ENCODE data around the gene COG5.

Gene COG5

GRCh38 chr7:107318523-107319160 lies 245.1 kb downstream of the COG5 start:
- no peaks in the 10 kb centered on the region for H3F3A ChIP-seq (ENCODE audit: insufficient read depth, low read length)
- no peaks in the 10 kb centered on the region for H3K9me3 ChIP-seq (ENCODE audit: low read length)
- H3K4me2 ChIP-seq (ENCODE audit: low read length): no peak overlapping the region
- H3K4me1 ChIP-seq (ENCODE audit: insufficient read depth, low read length, severe bottlenecking): no peaks in the 10 kb centered on the region
- no peaks in the 10 kb centered on the region for H3K79me2 ChIP-seq (ENCODE audit: insufficient read depth, low read length)
- no peaks in the 10 kb centered on the region for H3K9me2 ChIP-seq (ENCODE audit: low read depth, low read length)
- TF ChIP-seq EZH2 (IDR thresholded peaks at IDR 0.05; ENCODE audit: borderline replicate concordance, low read length) (no peak), CTCF (IDR thresholded peaks at IDR 0.05; ENCODE audit: low read length) (no peak)
- peaks cover 17% of the 10 kb centered on the region for H3K36me3 ChIP-seq (ENCODE audit: insufficient read depth, low read length)
- no peak overlapping the region for H3K4me3 ChIP-seq (ENCODE audit: low read depth, low read length, poor library complexity, severe bottlenecking)
- H3K27me3 ChIP-seq (ENCODE audit: insufficient read depth, low read length): no peaks in the 10 kb centered on the region
- no peak overlapping the region for H2AFZ ChIP-seq (ENCODE audit: low read length)
- no peak overlapping the region for H3K27ac ChIP-seq (ENCODE audit: low read depth, low read length, poor library complexity, severe bottlenecking)
- no peaks in the 10 kb centered on the region for H4K20me1 ChIP-seq (ENCODE audit: insufficient read depth, low read length)
- H3K9ac ChIP-seq (ENCODE audit: low read length): no peak overlapping the region

- H3K9me2 ChIP-seq (ENCODE audit: low read depth, low read length): no peaks in the 10 kb centered on the region
These were observed 248.0 kb downstream of the COG5 start for GRCh38 chr7:107315716-107316220.

GRCh38 chr7:107313355-107313754 lies 250.4 kb downstream of the COG5 start:
- no peaks in the 10 kb centered on the region for H3K36me3 ChIP-seq (ENCODE audit: insufficient read depth, low read length)
- no peaks in the 10 kb centered on the region for H3K27me3 ChIP-seq (ENCODE audit: insufficient read depth, low read length)
- H3K27ac ChIP-seq (ENCODE audit: low read depth, low read length, poor library complexity, severe bottlenecking): no peak overlapping the region
- H3F3A ChIP-seq (ENCODE audit: insufficient read depth, low read length): no peaks in the 10 kb centered on the region
- H3K9ac ChIP-seq (ENCODE audit: low read length): no peak overlapping the region
- H3K4me2 ChIP-seq (ENCODE audit: low read length): no peak overlapping the region
- TF ChIP-seq CTCF (IDR thresholded peaks at IDR 0.05; ENCODE audit: low read length): no peak
- TF ChIP-seq EZH2 (IDR thresholded peaks at IDR 0.05; ENCODE audit: borderline replicate concordance, low read length): no peak
- H3K4me3 ChIP-seq (ENCODE audit: low read depth, low read length, poor library complexity, severe bottlenecking): no peak overlapping the region
- H3K9me3 ChIP-seq (ENCODE audit: low read length): no peaks in the 10 kb centered on the region
- no peaks in the 10 kb centered on the region for H3K4me1 ChIP-seq (ENCODE audit: insufficient read depth, low read length, severe bottlenecking)
- no peaks in the 10 kb centered on the region for H3K9me2 ChIP-seq (ENCODE audit: low read depth, low read length)
- H3K79me2 ChIP-seq (ENCODE audit: insufficient read depth, low read length): no peaks in the 10 kb centered on the region
- H4K20me1 ChIP-seq (ENCODE audit: insufficient read depth, low read length): no peaks in the 10 kb centered on the region
- H2AFZ ChIP-seq (ENCODE audit: low read length): no peak overlapping the region

More at GRCh38 chr7:107315716-107316220, 248.0 kb downstream of the COG5 start:
- Histone ChIP-seq H3K36me3 (ENCODE audit: insufficient read depth, low read length) (no peaks in the 10 kb centered on the region), H2AFZ (ENCODE audit: low read length) (no peak overlapping the region), H3K27me3 (ENCODE audit: insufficient read depth, low read length) (no peaks in the 10 kb centered on the region), H4K20me1 (ENCODE audit: insufficient read depth, low read length) (no peaks in the 10 kb centered on the region), H3K4me3 (ENCODE audit: low read depth, low read length, poor library complexity, severe bottlenecking) (no peak overlapping the region), H3K4me1 (ENCODE audit: insufficient read depth, low read length, severe bottlenecking) (no peaks in the 10 kb centered on the region), H3K27ac (ENCODE audit: low read depth, low read length, poor library complexity, severe bottlenecking) (no peak overlapping the region), H3K4me2 (ENCODE audit: low read length) (no peak overlapping the region), H3F3A (ENCODE audit: insufficient read depth, low read length) (no peaks in the 10 kb centered on the region), H3K9me3 (ENCODE audit: low read length) (no peaks in the 10 kb centered on the region), H3K79me2 (ENCODE audit: insufficient read depth, low read length) (no peaks in the 10 kb centered on the region), H3K9ac (ENCODE audit: low read length) (no peak overlapping the region)
- TF ChIP-seq EZH2 (IDR thresholded peaks at IDR 0.05; ENCODE audit: borderline replicate concordance, low read length) (no peak), CTCF (IDR thresholded peaks at IDR 0.05; ENCODE audit: low read length) (no peak)
